ENCODE data around the gene ZNF622. TPM values are rescaled to one million over a fixed set of nuclear protein-coding genes. Genes with fewer than 3 reads are reported as not detected.

ZNF622 gene
- total RNA-seq, 1 donor from 2014 or later: 65.2 TPM

- Histone ChIP-seq H3K4me3 (ENCODE audit: low read depth, low read length) (no peak overlapping the region), H3K36me3 (ENCODE audit: control insufficient read depth, insufficient read depth, low read length) (no peaks in the 10 kb centered on the region), H3K27me3 (ENCODE audit: control insufficient read depth, insufficient read depth, low read length) (no peaks in the 10 kb centered on the region)
- peak; percentile 61 for DNase-seq (ENCODE audit: low read depth)
- TF ChIP-seq, protein P1, sequence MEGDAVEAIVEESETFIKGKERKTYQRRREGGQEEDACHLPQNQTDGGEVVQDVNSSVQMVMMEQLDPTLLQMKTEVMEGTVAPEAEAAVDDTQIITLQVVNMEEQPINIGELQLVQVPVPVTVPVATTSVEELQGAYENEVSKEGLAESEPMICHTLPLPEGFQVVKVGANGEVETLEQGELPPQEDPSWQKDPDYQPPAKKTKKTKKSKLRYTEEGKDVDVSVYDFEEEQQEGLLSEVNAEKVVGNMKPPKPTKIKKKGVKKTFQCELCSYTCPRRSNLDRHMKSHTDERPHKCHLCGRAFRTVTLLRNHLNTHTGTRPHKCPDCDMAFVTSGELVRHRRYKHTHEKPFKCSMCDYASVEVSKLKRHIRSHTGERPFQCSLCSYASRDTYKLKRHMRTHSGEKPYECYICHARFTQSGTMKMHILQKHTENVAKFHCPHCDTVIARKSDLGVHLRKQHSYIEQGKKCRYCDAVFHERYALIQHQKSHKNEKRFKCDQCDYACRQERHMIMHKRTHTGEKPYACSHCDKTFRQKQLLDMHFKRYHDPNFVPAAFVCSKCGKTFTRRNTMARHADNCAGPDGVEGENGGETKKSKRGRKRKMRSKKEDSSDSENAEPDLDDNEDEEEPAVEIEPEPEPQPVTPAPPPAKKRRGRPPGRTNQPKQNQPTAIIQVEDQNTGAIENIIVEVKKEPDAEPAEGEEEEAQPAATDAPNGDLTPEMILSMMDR (IDR thresholded peaks at IDR 0.05; ENCODE audit: insufficient read depth, low read length, poor library complexity, severe bottlenecking): no peak
Measured at GRCh38 chr5:16492398-16493140, 27.0 kb upstream of the ZNF622 start.

- H3K36me3 ChIP-seq (ENCODE audit: control insufficient read depth, insufficient read depth, low read length): no peaks in the 10 kb centered on the region
- no peak overlapping the region for H3K4me3 ChIP-seq (ENCODE audit: low read depth, low read length)
- no peaks in the 10 kb centered on the region for H3K27me3 ChIP-seq (ENCODE audit: control insufficient read depth, insufficient read depth, low read length)
- DNase-seq (ENCODE audit: low read depth): no peak
- TF ChIP-seq, protein P1 (IDR thresholded peaks at IDR 0.05; ENCODE audit: insufficient read depth, low read length, poor library complexity, severe bottlenecking): no peak
Measured at GRCh38 chr5:16490911-16491310, 25.3 kb upstream of the ZNF622 start.

DNA sequence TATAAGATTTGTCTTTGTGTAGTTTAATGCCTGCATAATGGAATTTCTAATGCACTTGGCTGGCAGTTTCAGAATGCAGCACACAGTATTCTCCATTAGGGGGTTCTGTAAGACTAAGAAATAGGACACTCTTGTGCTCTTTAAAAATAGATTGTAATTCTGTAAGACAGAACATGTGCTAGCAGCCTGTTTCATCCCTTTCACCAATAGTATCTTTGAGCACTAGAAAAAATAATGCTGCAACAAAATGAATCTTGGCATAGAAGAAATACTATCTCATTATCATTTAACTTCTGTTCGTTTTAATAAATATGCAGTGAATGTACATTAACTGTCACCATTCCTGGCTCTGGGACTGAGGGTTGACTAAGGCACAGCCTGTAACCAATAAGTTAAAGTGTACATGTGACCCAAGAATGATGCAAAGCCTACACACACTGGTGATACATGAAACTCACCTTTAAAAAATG is 23.8 kb upstream of the ZNF622 start:
- no peak for DNase-seq (ENCODE audit: low read depth)
- H3K36me3 ChIP-seq (ENCODE audit: control insufficient read depth, insufficient read depth, low read length): no peaks in the 10 kb centered on the region
- no peak overlapping the region for H3K4me3 ChIP-seq (ENCODE audit: low read depth, low read length)
- H3K27me3 ChIP-seq (ENCODE audit: control insufficient read depth, insufficient read depth, low read length): no peaks in the 10 kb centered on the region
- TF ChIP-seq, protein P1 (IDR thresholded peaks at IDR 0.05; ENCODE audit: insufficient read depth, low read length, poor library complexity, severe bottlenecking): peak; percentile 68

DNA sequence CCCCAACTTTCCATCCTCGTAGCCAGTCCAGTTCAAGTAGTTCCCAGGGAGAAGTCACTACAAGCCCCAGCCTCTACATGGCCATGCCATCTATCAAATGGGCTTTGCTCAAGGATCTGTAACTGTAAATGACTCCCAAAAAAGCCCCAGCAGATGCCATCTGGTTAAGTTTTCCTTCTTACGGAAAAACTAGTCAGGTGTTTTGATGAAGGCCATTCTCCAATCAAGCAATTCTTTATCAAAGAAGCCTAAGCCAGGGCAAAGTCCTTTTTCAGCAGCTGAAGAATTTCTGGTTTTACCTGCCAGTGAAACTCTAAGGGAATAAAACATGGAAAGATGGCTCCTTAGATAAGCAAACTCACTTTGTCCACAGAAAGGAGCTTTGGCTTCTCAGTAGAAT is 21.9 kb upstream of the ZNF622 start:
- no peak overlapping the region for H3K4me3 ChIP-seq (ENCODE audit: low read depth, low read length)
- H3K27me3 ChIP-seq (ENCODE audit: control insufficient read depth, insufficient read depth, low read length): no peaks in the 10 kb centered on the region
- H3K36me3 ChIP-seq (ENCODE audit: control insufficient read depth, insufficient read depth, low read length): no peaks in the 10 kb centered on the region
- no peak for DNase-seq (ENCODE audit: low read depth)
- TF ChIP-seq, protein P1 (IDR thresholded peaks at IDR 0.05; ENCODE audit: insufficient read depth, low read length, poor library complexity, severe bottlenecking): no peak

DNA sequence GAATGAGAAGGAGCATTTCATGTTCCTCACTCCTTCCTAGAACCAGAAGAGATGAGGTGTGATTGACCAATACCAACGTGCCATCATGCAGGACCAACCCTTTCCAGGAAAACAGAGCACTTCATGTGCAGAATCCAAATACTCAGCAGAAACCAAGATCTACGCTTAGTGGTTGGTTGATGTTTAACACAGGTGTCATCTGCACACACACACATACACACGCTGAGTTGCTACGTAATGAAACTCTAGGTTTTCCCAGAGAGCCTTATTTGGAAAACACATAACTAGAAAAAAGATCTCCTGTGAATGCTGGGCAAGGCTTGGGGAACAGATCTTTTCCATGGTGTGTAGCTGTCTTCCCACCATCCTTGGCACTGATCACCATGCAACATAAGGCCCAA is 21.1 kb upstream of the ZNF622 start:
- DNase-seq (ENCODE audit: low read depth): peak; percentile 69
- H3K36me3 ChIP-seq (ENCODE audit: control insufficient read depth, insufficient read depth, low read length): no peaks in the 10 kb centered on the region
- TF ChIP-seq, protein P1 (IDR thresholded peaks at IDR 0.05; ENCODE audit: insufficient read depth, low read length, poor library complexity, severe bottlenecking): no peak

GRCh38 chr5:16485656-16486055 is 20.1 kb upstream of the ZNF622 start:
- no peak overlapping the region for H3K4me3 ChIP-seq (ENCODE audit: low read depth, low read length)
- no peaks in the 10 kb centered on the region for H3K36me3 ChIP-seq (ENCODE audit: control insufficient read depth, insufficient read depth, low read length)
- DNase-seq (ENCODE audit: low read depth): no peak
- TF ChIP-seq, protein P1 (IDR thresholded peaks at IDR 0.05; ENCODE audit: insufficient read depth, low read length, poor library complexity, severe bottlenecking): no peak
- no peaks in the 10 kb centered on the region for H3K27me3 ChIP-seq (ENCODE audit: control insufficient read depth, insufficient read depth, low read length)

More for the DNA sequence above, 21.1 kb upstream of the ZNF622 start:
- Histone ChIP-seq H3K27me3 (ENCODE audit: control insufficient read depth, insufficient read depth, low read length) (no peaks in the 10 kb centered on the region), H3K4me3 (ENCODE audit: low read depth, low read length) (no peak overlapping the region)
